Stomach (tissue), 9 donors: ENCODE results near the gene PRUNE2. TPM values are rescaled to one million over a fixed set of nuclear protein-coding genes. Genes with fewer than 3 reads are reported as not detected.

Source experiments
- DNase-seq, 2 donors: peaks; one replicate each; pipeline versions ENCODE4 v3.0.0 to v3.0.0-alpha.2; 2013 to 2019
- H3K27ac ChIP-seq, 5 donors: fragments of 200-600 bp in 4 of 5; sonication (generic) in 4 of 5; one replicate each; pipeline ENCODE4 v1.5.1; 2013 to 2019; ENCODE audit warnings: mild to moderate bottlenecking in 1 of 5, moderate library complexity in 1 of 5
- H3K27me3 ChIP-seq, 3 donors: fragments of 200-600 bp; sonication (generic); one replicate each; pipeline ENCODE4 v1.5.1; 2017 to 2019; ENCODE audit warnings: mixed run types in 1 of 3
- H3K36me3 ChIP-seq, 4 donors: fragments of 200-600 bp; sonication (generic); 1 replicate in 3 of 4; 2 replicates in 1 of 4; pipeline ENCODE4 v1.5.1; 2016 to 2019
- H3K4me1 ChIP-seq, 4 donors: fragments of 200-600 bp; sonication (generic); one replicate each; pipeline ENCODE4 v1.5.1; 2016 to 2019
- H3K4me3 ChIP-seq, 4 donors: fragments of 200-600 bp; sonication (generic) in 3 of 4; one replicate each; pipeline ENCODE4 v1.5.1; 2016 to 2019; ENCODE audit warnings: mild to moderate bottlenecking in 1 of 4
- H3K9me3 ChIP-seq, 4 donors: fragments of 200-600 bp; sonication (generic); one replicate each; pipeline ENCODE4 v1.5.1; 2016 to 2019
- CTCF ChIP-seq, 7 experiments: fragments of 450-650 bp in 4 of 7; fragments of 200-600 bp in 3 of 7; sonication (generic) in 3 of 7; IDR thresholded peaks; one replicate each; pipeline ENCODE4 v1.5.1; 2016 to 2019; ENCODE audit warnings: antibody characterized with exemption in 7 of 7, control low read depth in 2 of 7, mild to moderate bottlenecking in 1 of 7
- EP300 ChIP-seq: sonication (generic); formaldehyde crosslinking; IDR thresholded peaks from one replicate; pipeline ENCODE4 v1.6.1; 2017; ENCODE audit warnings: antibody characterized with exemption
- POLR2A ChIP-seq, 4 donors: fragments of 450-650 bp; IDR thresholded peaks; one replicate each; pipeline ENCODE4 v1.6.1; 2016; ENCODE audit warnings: antibody characterized with exemption in 4 of 4, control low read depth in 2 of 4, mild to moderate bottlenecking in 1 of 4, moderate library complexity in 1 of 4
- POLR2AphosphoS5 ChIP-seq, 3 donors: sonication (generic); formaldehyde crosslinking; IDR thresholded peaks; one replicate each; pipeline ENCODE4 v1.6.1; 2016; ENCODE audit warnings: antibody characterized with exemption in 3 of 3
- WGBS, 5 donors: extraction: QIAGEN DNeasy Blood & Tissue Kit in 3 of 5; methylation state at CpG; one replicate each; pipeline versions ENCODE4 v1.1.5 to v1.1.7; 2013 to 2018; 5-methylcytosine and 5-hydroxymethylcytosine counted together
- intact Hi-C: fragments of 100-400 bp; cut with DNase I; formaldehyde crosslinking; loops from one replicate; pipeline ENCODE4 v1.15.1; 2023; ENCODE audit warnings: low total_unique reads
- polyA plus RNA-seq, 3 donors: library from polyadenylated mRNA; stranded (reverse); fragments of 200-250 nt; gene quantifications; one replicate each; pipeline ENCODE4 v1.2.3, GENCODE V29; 2013
- total RNA-seq, 5 donors: library from RNA; depleted of rRNA; stranded (reverse); fragments of >200 nt; gene quantifications; one replicate each; pipeline versions ENCODE4 v1.1.0 to v1.2.3, GENCODE V29; 2014 to 2016
- donor health status: healthy with polysubstance abuse.
- donor health status: Bipolar disorder and iron deficiency.
- donor health status: healthy.

PRUNE2 gene
- total and polyA plus RNA-seq, 8 donors, result 2.6 to 311 (median 75.4) TPM

GRCh38 chr9:76644171-76644570 is 261.7 kb downstream of the PRUNE2 start:
- H3K9me3 ChIP-seq, result no peaks in the 10 kb centered on the region
- intact Hi-C loops, result no loop called here
- no peak overlapping the region for H3K4me3 ChIP-seq
- H3K27ac ChIP-seq, result no peak overlapping the region
- H3K4me1 ChIP-seq, result peaks cover 0 to 29% (median 2%) of the 10 kb centered on the region in 4 donors
- H3K36me3 ChIP-seq, result peaks cover 0 to 68% (median 23%) of the 10 kb centered on the region in 4 donors
- DNase-seq, result no peak
- 64 to 89% (median 87%) methylated on average over 4 of the region's 4 CpGs for WGBS, 5 donors
- H3K27me3 ChIP-seq, result no peaks in the 10 kb centered on the region
- TF ChIP-seq POLR2AphosphoS5 (IDR thresholded peaks at IDR 0.05) (no peak), POLR2A (IDR thresholded peaks at IDR 0.05) (no peak), CTCF (IDR thresholded peaks at IDR 0.05) (no peak), EP300 (no peak)

- H3K27me3 ChIP-seq, result no peaks in the 10 kb centered on the region
- intact Hi-C loops, result no loop called here
- H3K27ac ChIP-seq, result peak overlapping the region in 2 of 5 donors; percentile 11 to 38
- H3K36me3 ChIP-seq, result peaks cover 0 to 65% (median 23%) of the 10 kb centered on the region in 4 donors
- H3K4me1 ChIP-seq, result peaks cover 0 to 29% (median 2%) of the 10 kb centered on the region in 4 donors
- H3K4me3 ChIP-seq, result no peak overlapping the region
- no peak for TF ChIP-seq CTCF (IDR thresholded peaks at IDR 0.05)
- TF ChIP-seq POLR2A (IDR thresholded peaks at IDR 0.05), result no peak
- no peak for TF ChIP-seq POLR2AphosphoS5 (IDR thresholded peaks at IDR 0.05)
- no peak for TF ChIP-seq EP300
- WGBS, 5 donors, result 65 to 77% (median 68%) methylated on average over 6 of the region's 6 CpGs
- H3K9me3 ChIP-seq, result no peaks in the 10 kb centered on the region
- DNase-seq, result peak in 1 of 2 donors; percentile 30
Measured at GRCh38 chr9:76643399-76644117, 262.4 kb downstream of the PRUNE2 start.

GRCh38 chr9:76642701-76643209 is 263.2 kb downstream of the PRUNE2 start:
- 69 to 86% (median 83%) methylated on average over 5 of the region's 5 CpGs for WGBS, 5 donors
- no peak overlapping the region for H3K4me3 ChIP-seq
- H3K27ac ChIP-seq, result peak overlapping the region in 2 of 5 donors; percentile 11 to 21
- peaks cover 0 to 32% (median 5%) of the 10 kb centered on the region in 4 donors for H3K4me1 ChIP-seq
- no peaks in the 10 kb centered on the region for H3K9me3 ChIP-seq
- H3K27me3 ChIP-seq, result no peaks in the 10 kb centered on the region
- TF ChIP-seq POLR2A (IDR thresholded peaks at IDR 0.05) (no peak), CTCF (IDR thresholded peaks at IDR 0.05) (no peak), POLR2AphosphoS5 (IDR thresholded peaks at IDR 0.05) (no peak)
- no peak for DNase-seq
- peaks cover 0 to 57% (median 18%) of the 10 kb centered on the region in 4 donors for H3K36me3 ChIP-seq
- intact Hi-C loops, result no loop called here

GRCh38 chr9:76642074-76642473 is 263.8 kb downstream of the PRUNE2 start:
- WGBS, 5 donors, result 89 to 100% (median 93%) methylated on average over 1 of the region's 1 CpG
- Histone ChIP-seq H3K36me3 (peaks cover 0 to 59% (median 18%) of the 10 kb centered on the region in 4 donors), H3K4me1 (peaks cover 0 to 39% (median 7%) of the 10 kb centered on the region in 4 donors), H3K27ac (no peak overlapping the region), H3K9me3 (no peaks in the 10 kb centered on the region), H3K4me3 (no peak overlapping the region), H3K27me3 (no peaks in the 10 kb centered on the region)
- TF ChIP-seq EP300, result no peak
- TF ChIP-seq POLR2AphosphoS5 (IDR thresholded peaks at IDR 0.05), result no peak
- TF ChIP-seq CTCF (IDR thresholded peaks at IDR 0.05), result no peak
- no peak for TF ChIP-seq POLR2A (IDR thresholded peaks at IDR 0.05)
- intact Hi-C loops, result no loop called here
- no peak for DNase-seq
